Measurements from ENCODE around the gene STAC3.
A peak's percentile ranks its signal among the peaks of the same experiment; 100 is the strongest.

STAC3 gene

DNA sequence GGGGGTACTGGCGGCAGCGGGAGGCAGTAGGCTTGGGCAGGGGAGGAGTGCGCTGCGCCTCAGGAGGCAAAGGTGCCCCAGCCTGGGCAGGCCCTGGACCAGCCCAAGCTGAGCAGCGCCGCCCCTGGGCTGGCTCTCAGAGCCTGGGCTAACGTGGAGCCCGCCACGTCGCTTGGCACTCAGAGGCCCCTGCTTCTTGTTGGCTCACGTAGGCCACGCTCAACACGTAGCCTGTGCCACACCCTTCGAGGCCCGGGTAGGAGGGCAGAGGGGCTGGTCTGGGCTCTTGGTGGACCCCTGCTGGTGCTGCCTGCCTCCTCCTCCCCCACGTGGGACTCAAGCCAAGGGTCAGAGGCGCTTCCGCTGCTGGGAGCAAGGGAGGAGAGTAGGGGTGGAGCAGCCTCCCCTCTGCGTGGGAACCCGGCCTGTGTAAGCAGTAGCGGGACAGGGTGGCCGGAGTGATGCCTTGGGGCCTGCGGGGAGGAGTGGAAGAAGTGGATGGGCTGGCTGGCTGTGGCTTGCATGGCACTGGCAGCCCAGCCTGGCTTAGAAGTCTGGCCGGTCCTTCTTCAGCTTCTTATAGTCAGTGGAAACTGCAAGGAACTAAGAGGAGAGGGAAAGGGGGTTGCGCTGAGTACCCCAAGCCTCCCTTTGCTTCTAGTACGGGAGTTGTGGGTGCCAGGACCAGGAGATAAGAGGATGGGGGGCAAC is 15.8 kb downstream of the STAC3 start:
- no peak for DNase-seq

DNA sequence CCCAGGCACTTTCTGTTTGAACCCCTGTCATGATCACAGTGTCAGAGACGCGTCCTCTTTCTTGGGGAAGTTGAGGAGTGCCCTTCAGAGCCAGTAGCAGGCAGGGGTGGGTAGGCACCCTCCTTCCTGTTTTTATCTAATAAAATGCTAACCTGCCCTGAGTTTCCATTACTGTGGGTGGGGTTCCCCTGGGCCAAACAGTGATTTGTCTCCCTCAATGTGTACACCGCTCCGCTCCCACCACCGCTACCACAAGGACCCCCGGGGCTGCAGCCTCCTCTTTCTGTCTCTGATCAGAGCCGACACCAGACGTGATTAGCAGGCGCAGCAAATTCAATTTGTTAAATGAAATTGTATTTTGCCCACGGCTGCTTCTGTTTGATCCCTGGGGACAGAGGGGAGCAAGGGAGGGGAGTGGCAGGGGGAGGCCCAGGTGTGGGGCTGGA is 16.4 kb downstream of the STAC3 start:
- no peak for DNase-seq

GRCh38 chr12:57234233-57234570 is 16.8 kb downstream of the STAC3 start:
- DNase-seq: no peak

DNA sequence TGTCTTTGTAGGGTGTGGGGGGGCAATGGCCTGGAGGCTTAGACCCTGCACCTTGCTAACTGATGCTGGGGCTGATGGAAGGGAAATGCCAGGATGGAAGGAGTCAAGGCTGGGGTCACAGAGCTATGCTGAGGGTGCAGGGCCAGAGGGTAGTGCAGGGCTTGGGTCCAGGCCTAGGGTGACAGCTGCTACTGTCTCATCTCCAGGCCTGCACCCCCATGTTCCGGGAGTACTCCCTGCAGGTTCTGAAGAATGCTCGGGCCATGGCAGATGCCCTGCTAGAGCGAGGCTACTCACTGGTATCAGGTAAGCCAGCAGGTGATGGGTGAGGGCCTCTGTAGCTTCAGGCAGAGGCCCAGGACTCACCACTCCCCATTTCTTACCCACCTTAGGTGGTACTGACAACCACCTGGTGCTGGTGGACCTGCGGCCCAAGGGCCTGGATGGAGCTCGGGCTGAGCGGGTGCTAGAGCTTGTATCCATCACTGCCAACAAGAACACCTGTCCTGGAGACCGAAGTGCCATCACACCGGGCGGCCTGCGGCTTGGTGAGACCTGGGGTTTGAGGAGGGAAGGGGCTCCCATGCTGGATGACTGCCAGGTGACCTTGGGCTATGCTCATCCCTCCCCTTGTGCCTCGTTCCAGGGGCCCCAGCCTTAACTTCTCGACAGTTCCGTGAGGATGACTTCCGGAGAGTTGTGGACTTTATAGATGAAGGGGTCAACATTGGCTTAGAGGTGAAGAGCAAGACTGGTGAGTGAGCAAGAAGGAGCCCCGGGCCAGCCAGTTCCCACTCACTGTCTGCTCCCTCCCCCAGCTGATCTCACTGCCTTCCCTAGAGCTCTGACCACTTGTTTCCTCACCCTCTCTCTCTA is 17.4 kb downstream of the STAC3 start:
- DNase-seq: no peak

GRCh38 chr12:57232156-57232756 is 18.7 kb downstream of the STAC3 start:
- DNase-seq: no peak

GRCh38 chr12:57231276-57232021 is 19.5 kb downstream of the STAC3 start:
- DNase-seq: no peak

GRCh38 chr12:57230381-57231155 is 20.4 kb downstream of the STAC3 start:
- no peak for DNase-seq

GRCh38 chr12:57229634-57230380 is 21.2 kb downstream of the STAC3 start, which contains the start of gene SHMT2:
Gene SHMT2, plus strand, starts transcription at chr12:57229711. Its CDS starts 68 bp downstream, at chr12:57229779.
- peak; percentile 93 for DNase-seq

DNA sequence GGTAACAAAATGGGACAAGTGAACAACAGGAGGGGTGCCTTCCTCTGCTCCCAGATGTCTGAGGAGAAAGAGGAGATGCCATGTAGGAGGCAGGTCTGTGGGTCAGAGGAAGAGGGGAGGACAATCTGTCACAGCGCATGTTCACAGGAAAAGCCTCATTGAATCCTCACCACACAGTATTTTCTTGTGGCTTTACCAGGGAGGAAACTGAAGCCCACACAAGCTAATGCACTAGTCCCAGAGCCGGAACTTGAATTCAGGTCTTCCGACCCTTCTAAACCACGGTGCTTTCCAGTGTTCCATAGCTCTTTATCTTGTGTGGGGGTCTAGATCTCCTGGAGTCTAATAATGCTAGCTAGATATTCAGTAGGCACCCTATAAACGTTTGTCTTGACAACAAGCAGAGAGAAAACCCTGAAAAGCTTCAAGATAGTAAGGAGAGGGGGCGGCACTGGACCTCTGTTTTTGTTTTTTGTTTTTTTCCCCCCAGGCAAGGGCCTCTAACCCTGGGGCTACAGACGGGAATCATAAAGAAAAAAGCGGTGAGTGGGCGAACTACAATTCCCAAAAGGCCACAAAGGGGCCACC is 21.8 kb downstream of the STAC3 start:
- DNase-seq: no peak

DNA sequence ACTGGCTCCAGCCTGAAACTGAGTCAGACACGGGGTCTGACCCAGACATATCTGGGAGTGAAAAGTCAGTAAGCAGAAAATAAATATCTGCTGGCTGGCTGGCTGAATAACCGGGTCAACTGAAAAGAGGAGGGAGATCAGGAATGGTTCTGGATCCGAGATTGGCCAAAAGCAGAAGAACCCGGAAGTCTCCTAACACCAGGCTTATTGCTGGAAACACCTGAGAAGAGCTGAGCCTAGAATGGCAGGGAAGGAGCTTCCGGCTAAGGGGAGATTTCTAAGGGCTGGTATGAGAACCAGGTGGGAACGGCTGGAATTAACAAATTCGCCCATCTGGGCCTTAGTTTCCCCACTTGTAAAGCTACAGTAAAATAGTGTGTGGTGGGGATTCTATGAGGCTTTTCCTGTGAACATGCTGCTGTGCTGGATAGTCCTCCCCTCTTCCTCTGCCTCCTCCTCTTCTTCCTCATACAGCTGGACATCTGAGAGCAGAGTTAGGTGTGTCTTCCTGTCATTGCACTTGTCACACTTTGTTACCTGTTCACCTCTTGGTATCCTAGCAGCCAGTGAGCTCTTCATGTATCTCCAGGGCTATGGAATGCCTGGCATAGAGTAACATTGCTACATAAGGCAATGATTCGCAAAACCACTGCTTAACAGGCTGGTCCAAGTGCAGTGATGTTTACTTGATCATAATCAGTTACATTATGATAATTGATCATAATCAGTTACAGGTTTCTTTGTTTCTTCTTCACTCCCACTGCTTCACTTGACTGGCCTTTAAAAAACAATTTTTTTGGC is 23.5 kb downstream of the STAC3 start:
- no peak for DNase-seq

- DNase-seq: no peak
Measured at GRCh38 chr12:57226588-57227314, 24.2 kb downstream of the STAC3 start.

- DNase-seq: no peak
Measured at GRCh38 chr12:57225680-57226210, 25.2 kb downstream of the STAC3 start.

DNA sequence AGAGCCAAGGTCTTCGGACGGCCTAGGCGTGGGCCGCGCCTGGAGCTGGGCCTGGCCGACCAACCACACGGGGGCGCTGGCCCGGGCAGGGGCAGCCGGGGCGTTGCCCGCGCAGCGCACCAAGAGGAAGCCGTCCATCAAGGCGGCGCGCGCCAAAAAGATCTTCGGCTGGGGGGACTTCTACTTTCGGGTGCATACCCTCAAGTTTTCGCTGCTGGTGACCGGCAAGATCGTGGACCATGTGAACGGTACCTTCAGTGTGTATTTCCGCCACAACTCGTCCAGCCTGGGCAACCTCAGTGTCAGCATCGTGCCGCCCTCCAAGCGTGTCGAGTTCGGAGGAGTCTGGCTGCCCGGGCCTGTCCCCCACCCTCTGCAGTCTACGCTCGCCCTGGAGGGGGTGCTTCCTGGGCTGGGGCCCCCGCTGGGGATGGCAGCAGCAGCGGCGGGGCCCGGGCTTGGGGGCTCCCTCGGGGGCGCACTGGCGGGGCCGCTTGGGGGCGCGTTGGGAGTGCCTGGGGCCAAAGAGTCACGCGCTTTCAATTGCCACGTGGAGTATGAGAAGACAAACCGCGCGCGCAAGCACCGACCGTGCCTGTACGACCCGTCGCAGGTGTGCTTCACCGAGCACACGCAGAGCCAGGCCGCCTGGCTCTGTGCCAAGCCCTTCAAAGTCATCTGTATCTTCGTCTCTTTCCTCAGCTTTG is 25.9 kb downstream of the STAC3 start:
- DNase-seq: peak; percentile 76

- DNase-seq: no peak
Measured at GRCh38 chr12:57224278-57224972, 26.6 kb downstream of the STAC3 start.

DNA sequence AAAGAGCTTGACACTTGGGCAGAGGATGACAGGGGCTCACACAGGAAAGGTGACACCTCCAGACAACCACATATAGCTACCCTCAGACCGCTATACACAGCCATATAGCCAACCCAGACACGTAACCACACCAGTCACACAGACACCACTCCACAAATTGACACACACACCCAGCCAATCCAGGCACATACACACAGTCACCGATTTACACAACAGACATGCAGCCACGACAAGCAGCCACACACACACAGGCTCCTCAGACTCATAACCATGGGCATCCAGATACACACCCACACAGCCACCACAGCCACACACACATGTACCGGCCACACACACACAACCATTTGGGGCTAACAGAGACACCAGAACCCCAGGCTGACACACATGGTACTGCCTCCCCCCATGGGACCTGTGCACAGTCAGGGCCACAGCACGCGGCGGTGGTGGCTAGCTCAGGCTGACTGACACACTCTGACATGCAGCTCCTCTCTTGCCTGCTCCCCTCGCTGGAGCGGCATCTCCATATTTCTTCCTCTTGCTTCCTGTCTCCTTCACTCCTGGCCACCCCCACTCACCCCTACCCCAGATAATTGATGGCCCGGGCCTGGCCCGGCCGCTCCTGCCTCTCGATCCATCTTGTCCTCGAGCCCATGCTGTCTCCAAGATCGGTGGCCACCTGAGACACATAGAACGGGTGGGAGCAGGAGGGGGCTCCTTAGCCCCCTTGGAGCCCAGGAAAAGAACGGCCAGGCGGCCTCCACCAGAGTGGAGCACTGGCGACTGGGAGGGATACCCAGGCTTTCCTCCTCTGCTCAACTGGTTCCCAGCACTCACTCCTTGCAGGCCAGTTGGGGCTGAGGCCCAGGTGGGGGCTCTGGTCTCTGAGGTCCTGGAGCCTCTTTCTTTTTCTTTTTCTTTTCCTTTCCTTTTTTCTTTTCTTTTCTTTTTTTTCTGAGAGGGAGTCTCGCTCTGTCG is 27.5 kb downstream of the STAC3 start:
- DNase-seq: no peak

Measured in NCI-H345 (cell line).